ENCODE results near the gene SLA2. TPM values are rescaled to one million over a fixed set of nuclear protein-coding genes. Genes with fewer than 3 reads are reported as not detected.

The SLA2 gene
- total and polyA plus RNA-seq, 2 experiments from 2014 or later: not detected

GRCh38 chr20:36620917-36621316 lies 25.1 kb downstream of the SLA2 start:
- WGBS (ENCODE audit: low lambda C conversion rate, missing lambda C conversion rate): 93% methylated on average over 5 of the region's 5 CpGs
- Histone ChIP-seq H3K4me2 (no peak overlapping the region), H3K36me3 (replicated peaks; ENCODE audit: insufficient read depth, low read depth) (no peaks in the 10 kb centered on the region), H3K9me3 (ENCODE audit: low read depth) (no peaks in the 10 kb centered on the region), H2AFZ (no peak overlapping the region), H4K20me1 (ENCODE audit: insufficient read depth, poor library complexity, severe bottlenecking) (no peaks in the 10 kb centered on the region), H3K4me1 (ENCODE audit: insufficient read depth) (no peaks in the 10 kb centered on the region), H3K27ac (no peak overlapping the region), H3K79me2 (no peaks in the 10 kb centered on the region), H3K9me2 (replicated peaks; ENCODE audit: insufficient read depth) (no peaks in the 10 kb centered on the region), H3K4me3 (no peak overlapping the region), H3K27me3 (no peaks in the 10 kb centered on the region)
- TF ChIP-seq EZH2 (IDR thresholded peaks at IDR 0.05; ENCODE audit: borderline replicate concordance) (no peak), EZH2phosphoT487 (IDR thresholded peaks at IDR 0.05; ENCODE audit: low read depth, severe bottlenecking, unreplicated experiment) (no peak), CTCF (IDR thresholded peaks at IDR 0.05; ENCODE audit: poor library complexity) (no peak)
- no peak for DNase-seq (ENCODE audit: low spot score)

- H3K9me2 ChIP-seq (replicated peaks; ENCODE audit: insufficient read depth): no peaks in the 10 kb centered on the region
- H3K36me3 ChIP-seq (replicated peaks; ENCODE audit: insufficient read depth, low read depth): no peaks in the 10 kb centered on the region
- H2AFZ ChIP-seq: no peak overlapping the region
- H3K4me1 ChIP-seq (ENCODE audit: insufficient read depth): no peaks in the 10 kb centered on the region
- H3K9me3 ChIP-seq (ENCODE audit: low read depth): no peaks in the 10 kb centered on the region
- no peak for DNase-seq (ENCODE audit: low spot score)
- no peaks in the 10 kb centered on the region for H3K27me3 ChIP-seq
- H3K4me3 ChIP-seq: no peak overlapping the region
- 96% methylated on average over 14 of the region's 14 CpGs for WGBS (ENCODE audit: low lambda C conversion rate, missing lambda C conversion rate)
- no peaks in the 10 kb centered on the region for H4K20me1 ChIP-seq (ENCODE audit: insufficient read depth, poor library complexity, severe bottlenecking)
- no peak overlapping the region for H3K4me2 ChIP-seq
- H3K27ac ChIP-seq: no peak overlapping the region
- H3K79me2 ChIP-seq: peaks cover under 1% of the 10 kb centered on the region
- no peak for TF ChIP-seq EZH2phosphoT487 (IDR thresholded peaks at IDR 0.05; ENCODE audit: low read depth, severe bottlenecking, unreplicated experiment)
- no peak for TF ChIP-seq CTCF (IDR thresholded peaks at IDR 0.05; ENCODE audit: poor library complexity)
- TF ChIP-seq EZH2 (IDR thresholded peaks at IDR 0.05; ENCODE audit: borderline replicate concordance): no peak
Measured at GRCh38 chr20:36614781-36615557, 31.0 kb downstream of the SLA2 start.

GRCh38 chr20:36613974-36614373 lies 32.0 kb downstream of the SLA2 start:
- H3K27ac ChIP-seq: no peak overlapping the region
- H3K4me1 ChIP-seq (ENCODE audit: insufficient read depth): no peaks in the 10 kb centered on the region
- H3K9me3 ChIP-seq (ENCODE audit: low read depth): no peaks in the 10 kb centered on the region
- no peak overlapping the region for H3K4me3 ChIP-seq
- no peaks in the 10 kb centered on the region for H3K36me3 ChIP-seq (replicated peaks; ENCODE audit: insufficient read depth, low read depth)
- no peak overlapping the region for H2AFZ ChIP-seq
- no peaks in the 10 kb centered on the region for H3K27me3 ChIP-seq
- no peaks in the 10 kb centered on the region for H3K9me2 ChIP-seq (replicated peaks; ENCODE audit: insufficient read depth)
- no peak for TF ChIP-seq CTCF (IDR thresholded peaks at IDR 0.05; ENCODE audit: poor library complexity)
- TF ChIP-seq EZH2 (IDR thresholded peaks at IDR 0.05; ENCODE audit: borderline replicate concordance): no peak
- no peak for TF ChIP-seq EZH2phosphoT487 (IDR thresholded peaks at IDR 0.05; ENCODE audit: low read depth, severe bottlenecking, unreplicated experiment)
- H3K4me2 ChIP-seq: no peak overlapping the region
- WGBS (ENCODE audit: low lambda C conversion rate, missing lambda C conversion rate): 94% methylated on average over 3 of the region's 3 CpGs
- DNase-seq (ENCODE audit: low spot score): no peak
- peaks cover 8% of the 10 kb centered on the region for H3K79me2 ChIP-seq
- no peaks in the 10 kb centered on the region for H4K20me1 ChIP-seq (ENCODE audit: insufficient read depth, poor library complexity, severe bottlenecking)
